Spleen (tissue), 7 donors: Measurements from ENCODE around the gene PIGN.

Experiments
- CTCF ChIP-seq, 11 experiments: fragments of 200-600 bp in 7 of 11; fragments of 450-650 bp in 4 of 11; sonication (generic) in 4 of 11; IDR thresholded peaks in 8 of 11; conservative IDR thresholded peaks in 3 of 11; 1 replicate in 7 of 11; 2 replicates in 4 of 11; pipeline versions ENCODE4 v1.4.0 to v1.8.0; 2016 to 2021; ENCODE audit warnings: antibody characterized with exemption in 11 of 11, inconsistent platforms in 4 of 11, mild to moderate bottlenecking in 1 of 11
- POLR2AphosphoS5 ChIP-seq, 3 donors: sonication (generic); formaldehyde crosslinking; IDR thresholded peaks; one replicate each; pipeline ENCODE4 v1.5.1; 2017; ENCODE audit warnings: antibody characterized with exemption in 3 of 3
- donor health status: DM: no; HTN: no; CAD: no; lungs with moderate emphysema.
- donor health status: DM: no; HTN: no; CAD: no.
- donor health status: DM: no; HTN: no; CAD: no.

- TF ChIP-seq CTCF (IDR thresholded peaks at IDR 0.05 in 8 of 11, conservative IDR thresholded peaks at IDR 0.05 in 3 of 11) (no peak), POLR2AphosphoS5 (IDR thresholded peaks at IDR 0.05) (no peak)
Observed at GRCh38 chr18:62081761-62082294, 105.0 kb downstream of the PIGN start.
